Upper lobe of left lung (tissue), 6 donors: Measurements from ENCODE around the gene TSC22D2. TPM values are rescaled to one million over a fixed set of nuclear protein-coding genes. Genes with fewer than 3 reads are reported as not detected.

Experiments
- ATAC-seq, 2 donors: fragments of 200-7000 bp; cut with Tn5 transposase; one replicate each; pipeline ENCODE4 v1.9.1; 2022; ENCODE audit warnings: mild to moderate bottlenecking in 2 of 2, moderate library complexity in 2 of 2; ENCODE audit not compliant: low FRiP score in 2 of 2
- DNase-seq, 2 donors: peaks; one replicate each; pipeline ENCODE4 v3.0.0-alpha.2; 2019 to 2020
- H3K27ac ChIP-seq, 4 donors: fragments of 200-600 bp; sonication (generic); one replicate each; pipeline ENCODE4 v1.5.1; 2016 to 2019
- H3K27me3 ChIP-seq, 4 donors: fragments of 200-600 bp; sonication (generic); one replicate each; pipeline ENCODE4 v1.5.1; 2017 to 2019
- H3K36me3 ChIP-seq, 4 donors: fragments of 200-600 bp; sonication (generic); one replicate each; pipeline ENCODE4 v1.5.1; 2016 to 2019
- H3K4me1 ChIP-seq, 4 donors: fragments of 200-600 bp; sonication (generic); one replicate each; pipeline ENCODE4 v1.5.1; 2018 to 2019
- H3K4me3 ChIP-seq, 4 donors: fragments of 200-600 bp; sonication (generic); one replicate each; pipeline ENCODE4 v1.5.1; 2017 to 2019; ENCODE audit warnings: mild to moderate bottlenecking in 2 of 4, moderate library complexity in 1 of 4
- H3K9me3 ChIP-seq, 4 donors: fragments of 200-600 bp; sonication (generic); one replicate each; pipeline ENCODE4 v1.5.1; 2018 to 2019
- CTCF ChIP-seq, 6 experiments: fragments of 450-650 bp in 4 of 6; fragments of 200-600 bp in 2 of 6; sonication (generic) in 2 of 6; IDR thresholded peaks; one replicate each; pipeline ENCODE4 v1.5.1; 2016 to 2019; ENCODE audit warnings: antibody characterized with exemption in 6 of 6
- EP300 ChIP-seq, 4 donors: sonication (generic); formaldehyde crosslinking; IDR thresholded peaks; one replicate each; pipeline ENCODE4 v1.5.1; 2017; ENCODE audit warnings: antibody characterized with exemption in 4 of 4, control low read depth in 2 of 4
- POLR2A ChIP-seq, 4 donors: fragments of 450-650 bp; IDR thresholded peaks; one replicate each; pipeline ENCODE4 v1.5.1; 2016 to 2017; ENCODE audit warnings: antibody characterized with exemption in 4 of 4, mild to moderate bottlenecking in 2 of 4
- POLR2AphosphoS5 ChIP-seq, 2 donors: sonication (generic); formaldehyde crosslinking; IDR thresholded peaks; one replicate each; pipeline ENCODE4 v1.5.1; 2017; ENCODE audit warnings: antibody characterized with exemption in 2 of 2
- whole genome bisulfite sequencing, 2 donors: methylation state at CpG; one replicate each; pipeline ENCODE4 v1.1.5; 2017 to 2018; 5-methylcytosine and 5-hydroxymethylcytosine counted together
- total RNA-seq, 6 donors: library from RNA; depleted of rRNA in 4 of 6; stranded (reverse); fragments of >200 nt in 4 of 6; gene quantifications; one replicate each; pipeline versions ENCODE4 v1.1.0 to v1.2.1, GENCODE V29; 2016 to 2021
- donor health status: DM: no; HTN: no; CAD: no; lungs with moderate emphysema.
- donor health status: DM: no; HTN: yes; CAD: no; lungs with severe emphysema.

The TSC22D2 gene
- total RNA-seq, 6 donors from 2014 or later: 18.3 to 31.4 (median 25.5) TPM

GRCh38 chr3:150490277-150490986 lies 82.3 kb downstream of the TSC22D2 start:
- no peaks in the 10 kb centered on the region for H3K4me1 ChIP-seq
- peaks cover 0 to 4% (median 2%) of the 10 kb centered on the region in 4 donors for H3K9me3 ChIP-seq
- no peaks in the 10 kb centered on the region for H3K36me3 ChIP-seq
- TF ChIP-seq POLR2A (IDR thresholded peaks at IDR 0.05): no peak
- no peak for TF ChIP-seq EP300 (IDR thresholded peaks at IDR 0.05)
- TF ChIP-seq CTCF (IDR thresholded peaks at IDR 0.05): no peak
- TF ChIP-seq POLR2AphosphoS5 (IDR thresholded peaks at IDR 0.05): no peak
- ATAC-seq (no peak), DNase-seq (no peak)
- no peaks in the 10 kb centered on the region for H3K27me3 ChIP-seq
- WGBS, 2 donors: 92 to 98% methylated on average over 2 of the region's 2 CpGs
- no peak overlapping the region for H3K4me3 ChIP-seq
- H3K27ac ChIP-seq: no peak overlapping the region

GRCh38 chr3:150494411-150494977 lies 86.4 kb downstream of the TSC22D2 start:
- no peak for ATAC-seq
- Histone ChIP-seq H3K4me1 (no peaks in the 10 kb centered on the region), H3K4me3 (no peak overlapping the region), H3K36me3 (no peaks in the 10 kb centered on the region), H3K27ac (no peak overlapping the region), H3K9me3 (no peaks in the 10 kb centered on the region), H3K27me3 (no peaks in the 10 kb centered on the region)
- no peak for DNase-seq
- TF ChIP-seq EP300 (IDR thresholded peaks at IDR 0.05) (no peak), POLR2AphosphoS5 (IDR thresholded peaks at IDR 0.05) (no peak)
- WGBS, 2 donors: 92% methylated on average over 5 of the region's 5 CpGs

GRCh38 chr3:150495149-150495548 lies 87.1 kb downstream of the TSC22D2 start:
- Histone ChIP-seq H3K4me1 (no peaks in the 10 kb centered on the region), H3K36me3 (no peaks in the 10 kb centered on the region), H3K27me3 (no peaks in the 10 kb centered on the region), H3K4me3 (no peak overlapping the region), H3K9me3 (no peaks in the 10 kb centered on the region), H3K27ac (no peak overlapping the region)
- 72 to 84% methylated on average over 1 of the region's 1 CpG for WGBS, 2 donors
- DNase-seq (no peak), ATAC-seq (peak; percentile 59 to 66)
- no peak for TF ChIP-seq CTCF (IDR thresholded peaks at IDR 0.05)
- TF ChIP-seq EP300 (IDR thresholded peaks at IDR 0.05): no peak
- TF ChIP-seq POLR2A (IDR thresholded peaks at IDR 0.05): no peak
- TF ChIP-seq POLR2AphosphoS5 (IDR thresholded peaks at IDR 0.05): no peak

- DNase-seq (no peak), ATAC-seq (peak in 1 of 2 donors; percentile 80)
- 2 to 7% methylated on average over 2 of the region's 2 CpGs for WGBS, 2 donors
Observed at GRCh38 chr3:150495563-150496168, 87.6 kb downstream of the TSC22D2 start.

More at GRCh38 chr3:150495563-150496168, 87.6 kb downstream of the TSC22D2 start:
- no peak overlapping the region for H3K4me3 ChIP-seq
- H3K36me3 ChIP-seq: no peaks in the 10 kb centered on the region
- H3K27me3 ChIP-seq: no peaks in the 10 kb centered on the region
- TF ChIP-seq EP300 (IDR thresholded peaks at IDR 0.05) (no peak), POLR2AphosphoS5 (IDR thresholded peaks at IDR 0.05) (no peak), CTCF (IDR thresholded peaks at IDR 0.05) (peak; percentile 69 to 88 (median 80)), POLR2A (IDR thresholded peaks at IDR 0.05) (no peak)
- H3K4me1 ChIP-seq: no peaks in the 10 kb centered on the region
- H3K27ac ChIP-seq: no peak overlapping the region
- H3K9me3 ChIP-seq: peaks cover 0 to under 1% (median 0%) of the 10 kb centered on the region in 4 donors
